Measurements from ENCODE around the gene TIMM8A. TPM values are rescaled to one million over a fixed set of nuclear protein-coding genes. Genes with fewer than 3 reads are reported as not detected.

Gene TIMM8A
- total RNA-seq: 5.0 and 9.0 TPM in 2 replicates

GRCh38 chrX:101348452-101349192, at the start of gene TIMM8A:
TSS of gene TIMM8A (minus strand) at chrX:101348742. CDS start at chrX:101348664, 78 bp downstream.

GRCh38 chrX:101390664-101391525, 42.4 kb upstream of the TIMM8A start, which contains the start of gene RPL36A:
TSS of gene RPL36A (plus strand) at chrX:101391011. CDS start at chrX:101391044, 33 bp downstream.

GRCh38 chrX:101385795-101386541, 37.4 kb upstream of the TIMM8A start, which contains the start of gene BTK:
TSS of gene BTK (minus strand) at chrX:101386191. CDS start at chrX:101375284, 10,907 bp downstream.

Other genes with a start within 250 kb of the TIMM8A start
- under 0.01 and 0.09 TPM in 2 replicates for gene DRP2, start 129.0 kb downstream of the TIMM8A start, total RNA-seq
- not detected in 2 replicates for gene TAF7L, start 57.4 kb downstream of the TIMM8A start, total RNA-seq
- gene BTK, start 37.4 kb upstream of the TIMM8A start, total RNA-seq: 0.23 TPM in 1 of 2 replicates, not detected in the other
- gene RPL36A, start 42.3 kb upstream of the TIMM8A start, total RNA-seq: 548 and 1,383 TPM in 2 replicates
- 34.4 and 46.2 TPM in 2 replicates for gene GLA, start 59.2 kb upstream of the TIMM8A start, total RNA-seq
- gene HNRNPH2, start 59.5 kb upstream of the TIMM8A start, total RNA-seq: 47.9 and 48.4 TPM in 2 replicates
- 0.05 and 0.92 TPM in 2 replicates for gene ARMCX4, start 136.7 kb upstream of the TIMM8A start, total RNA-seq
- 8.4 and 9.2 TPM in 2 replicates for gene ARMCX1, start 201.8 kb upstream of the TIMM8A start, total RNA-seq